Suppressor macrophage treated with lipopolysaccharide for 4 hours (primary cell): ENCODE measurements around the gene POU2F3.

ENCODE experiments used
- DNase-seq: peaks from one replicate; pipeline ENCODE4 v3.0.0-alpha.2; 2020

POU2F3 gene

DNA sequence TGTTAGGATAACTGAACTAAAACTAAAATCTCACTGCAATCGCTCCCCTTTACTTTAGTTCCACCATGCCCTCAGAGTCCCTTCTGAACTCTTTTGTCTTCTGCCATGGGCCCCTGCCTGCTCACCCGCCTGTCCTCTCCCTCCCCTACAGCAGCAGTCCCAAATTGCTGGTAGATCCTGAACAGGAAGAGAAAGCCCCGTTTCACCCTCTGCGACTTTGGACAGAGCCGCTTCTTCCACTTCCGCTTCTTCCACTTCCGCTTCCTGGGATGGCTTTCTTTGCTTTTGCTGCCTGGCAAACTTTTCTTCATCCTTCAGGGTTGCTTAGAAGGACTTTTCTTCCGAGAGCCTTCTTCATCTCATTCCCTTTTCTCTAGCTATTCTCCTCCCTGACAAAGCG is 49.5 kb downstream of the POU2F3 start:
- DNase-seq: peak; percentile 8

DNA sequence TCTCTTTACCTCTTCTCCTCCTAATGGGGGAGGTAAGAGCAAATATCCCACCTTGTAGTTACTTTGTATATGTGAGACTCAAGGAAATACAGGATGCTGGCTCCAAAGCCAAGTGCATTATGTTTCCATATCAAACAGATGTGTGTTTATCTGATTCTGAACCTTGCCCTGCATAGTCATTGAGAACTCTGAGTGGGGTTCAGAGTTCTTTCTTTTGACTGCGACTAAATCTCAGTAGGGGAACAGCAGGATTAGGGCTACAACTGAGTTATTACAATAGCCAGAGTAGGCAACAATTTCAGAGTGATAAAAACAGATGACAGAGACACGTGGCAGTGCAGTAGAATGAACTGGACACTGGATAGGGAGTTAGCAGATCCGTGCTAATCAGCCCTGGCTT is 51.0 kb downstream of the POU2F3 start:
- no peak for DNase-seq

DNA sequence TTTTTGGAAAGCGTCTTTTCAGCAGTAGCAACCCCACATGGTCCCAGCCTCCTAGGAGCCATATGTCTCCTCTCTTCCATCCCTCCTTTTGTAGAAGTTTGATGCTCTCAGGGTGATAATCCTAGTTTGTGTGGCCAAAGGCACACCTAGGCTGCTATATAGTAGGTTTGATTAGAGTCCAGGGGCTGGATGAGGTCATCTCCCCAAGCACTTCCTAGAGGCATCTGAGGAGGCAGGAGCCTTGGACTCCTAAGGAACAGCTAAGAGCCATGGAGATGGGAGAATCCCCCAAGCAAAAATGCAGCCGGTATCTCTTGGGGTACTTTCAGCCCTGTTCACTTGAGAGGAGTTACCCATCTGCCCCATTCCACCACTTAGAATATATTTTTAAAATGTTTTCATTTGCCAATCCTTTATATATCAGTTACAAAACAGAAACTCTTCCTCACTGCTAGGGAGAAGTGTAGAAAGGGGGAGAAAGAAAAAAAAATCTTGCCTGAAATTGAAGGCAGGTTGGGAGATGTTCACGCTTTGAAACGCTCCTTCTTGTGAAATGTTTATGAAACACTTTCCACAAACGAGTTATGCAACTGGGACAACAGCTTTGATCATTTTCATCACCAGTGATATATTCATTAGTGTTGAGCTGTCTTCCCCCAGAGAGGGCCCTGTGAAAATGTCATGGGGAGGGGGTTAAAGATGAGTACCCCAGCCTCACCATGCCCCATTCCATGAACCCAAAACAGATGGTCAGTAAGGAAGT is 53.3 kb downstream of the POU2F3 start:
- DNase-seq: no peak

DNA sequence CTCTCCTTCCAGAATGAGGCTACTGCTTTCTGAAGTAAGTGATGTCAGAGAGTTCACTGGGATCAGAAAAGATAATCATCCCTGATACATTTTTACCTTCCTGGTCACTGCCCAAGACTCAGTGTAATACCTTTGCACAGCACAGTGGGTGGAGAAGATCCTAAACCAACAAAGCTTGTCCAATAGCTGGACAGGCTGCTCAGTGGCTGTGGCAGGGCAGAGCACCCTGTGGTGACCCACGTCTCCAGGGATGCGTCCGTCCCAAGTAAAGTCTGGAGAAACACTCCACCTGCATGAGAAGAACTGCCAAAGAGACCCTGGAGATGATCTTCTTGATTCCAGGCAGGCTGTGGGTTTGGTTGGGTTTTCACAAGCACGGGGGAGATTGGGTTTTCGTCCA is 54.2 kb downstream of the POU2F3 start:
- no peak for DNase-seq

- no peak for DNase-seq
These were observed 55.2 kb downstream of the POU2F3 start for GRCh38 chr11:120295099-120295498.

DNA sequence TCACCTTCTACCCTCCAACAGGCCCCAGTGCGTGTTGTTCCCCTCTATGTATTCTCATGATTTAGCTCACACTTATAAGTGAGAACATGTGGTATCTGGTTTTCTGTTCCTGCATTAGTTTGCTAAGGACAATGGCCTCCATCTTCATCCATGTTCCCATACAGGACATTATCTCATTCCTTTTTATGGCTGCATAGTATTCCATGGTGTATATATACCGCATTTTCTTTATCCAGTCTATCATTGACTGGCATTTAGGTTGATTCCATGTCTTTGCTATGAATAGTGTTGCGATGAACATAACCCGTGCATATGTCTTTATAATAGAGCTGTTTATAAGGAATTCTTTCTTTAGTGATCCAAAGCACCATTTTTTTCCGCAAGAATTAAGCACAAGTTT is 56.6 kb downstream of the POU2F3 start:
- DNase-seq: no peak

DNA sequence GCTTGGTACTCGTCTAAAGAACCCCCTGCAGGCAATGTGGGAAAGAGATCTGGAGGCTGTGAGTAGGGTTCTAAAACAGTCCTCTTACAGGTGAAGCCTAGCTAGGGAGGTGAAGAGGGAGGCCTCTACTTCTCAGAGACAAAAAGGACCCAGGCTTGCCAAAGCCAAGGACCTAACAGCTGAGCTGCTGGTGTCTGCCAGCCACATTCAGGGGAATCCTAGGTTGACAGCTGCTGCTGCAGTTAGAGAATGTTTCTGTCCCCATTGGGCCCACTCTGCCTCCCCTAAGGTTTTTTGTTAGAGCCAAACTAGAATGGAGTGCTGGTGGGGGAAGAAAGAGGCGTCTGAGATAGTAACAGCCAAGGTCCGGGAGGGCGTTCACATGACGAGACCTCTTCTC is 58.5 kb downstream of the POU2F3 start:
- no peak for DNase-seq

DNA sequence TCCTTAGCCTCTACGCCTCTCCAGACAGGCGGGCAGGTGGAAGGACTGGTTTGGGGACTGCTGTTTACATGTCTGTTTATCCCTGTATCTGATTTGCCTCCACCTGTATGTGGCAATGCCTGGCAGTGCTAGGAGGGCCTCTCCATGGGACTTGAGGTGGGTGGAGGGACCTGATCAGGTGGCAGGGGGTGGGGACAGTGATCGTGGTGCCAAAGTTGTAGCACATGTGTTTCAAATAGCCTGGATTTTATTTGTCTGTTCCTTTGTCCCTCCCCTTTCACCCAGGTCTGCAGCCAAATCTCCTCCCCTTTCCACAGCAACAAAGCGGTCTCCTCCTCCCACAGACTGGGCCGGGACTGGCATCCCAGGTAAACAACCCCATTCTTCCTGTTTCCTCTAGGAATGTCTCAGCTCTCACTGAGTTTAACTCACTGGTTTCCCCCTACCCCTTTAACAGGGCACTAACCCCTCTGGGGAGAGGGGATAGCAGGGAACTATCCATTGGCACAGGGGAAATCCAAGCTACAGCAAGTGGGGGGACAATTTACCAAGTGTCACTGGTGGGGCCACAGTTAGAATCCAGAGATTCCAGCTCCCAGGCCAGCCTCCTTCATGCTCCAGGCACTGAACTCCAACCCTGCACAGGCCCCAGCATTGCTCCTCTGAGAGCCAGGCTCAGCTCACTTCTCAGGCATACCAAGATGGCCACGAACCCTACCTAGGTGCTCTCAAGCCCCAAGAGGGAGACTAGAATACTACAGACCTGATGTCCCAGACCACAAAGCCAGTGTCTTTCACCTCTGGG is 62.3 kb downstream of the POU2F3 start:
- DNase-seq: no peak

GRCh38 chr11:120303004-120303637 is 63.2 kb downstream of the POU2F3 start:
- DNase-seq: peak; percentile 87

GRCh38 chr11:120304526-120304925 is 64.6 kb downstream of the POU2F3 start:
- peak; percentile 27 for DNase-seq

DNA sequence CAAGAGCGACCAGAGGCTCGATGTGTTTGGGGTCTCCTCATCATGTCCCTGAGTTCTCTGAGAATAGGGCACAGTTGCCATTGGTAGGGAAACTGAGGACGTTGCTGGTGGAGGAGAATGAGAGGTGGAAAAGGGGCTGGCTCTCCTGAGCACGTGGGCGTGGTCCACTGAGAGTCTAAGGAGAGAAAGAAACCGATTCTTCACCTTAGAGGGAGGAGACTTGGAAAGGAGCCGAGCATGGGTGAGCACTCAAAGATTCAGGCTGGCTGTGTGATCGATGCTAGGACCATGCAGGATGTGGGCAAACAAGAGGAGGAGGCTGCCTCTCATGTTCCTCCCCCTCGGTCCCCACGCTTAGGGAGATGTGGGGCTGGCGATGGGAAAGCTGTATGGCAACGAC is 65.3 kb downstream of the POU2F3 start:
- DNase-seq: no peak

- no peak for DNase-seq
These were observed 66.7 kb downstream of the POU2F3 start for GRCh38 chr11:120306519-120307242.

DNA sequence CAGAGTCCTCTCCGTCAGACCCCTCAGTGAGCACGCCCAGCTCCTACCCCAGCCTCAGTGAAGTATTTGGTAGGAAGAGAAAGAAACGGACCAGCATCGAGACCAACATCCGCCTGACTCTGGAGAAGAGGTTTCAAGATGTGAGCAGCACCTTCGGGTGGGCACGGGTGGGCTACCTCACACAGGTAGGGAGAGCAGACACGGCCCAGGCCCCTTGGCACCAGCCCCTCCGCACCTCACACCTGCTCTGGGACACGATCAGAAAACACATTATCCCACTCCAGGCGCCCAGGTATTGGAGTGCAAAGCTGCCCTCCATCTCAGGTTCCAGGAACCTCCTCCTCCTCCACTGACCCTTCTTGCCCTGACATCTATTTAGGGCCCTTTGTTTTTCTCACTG is 67.5 kb downstream of the POU2F3 start:
- DNase-seq: no peak

DNA sequence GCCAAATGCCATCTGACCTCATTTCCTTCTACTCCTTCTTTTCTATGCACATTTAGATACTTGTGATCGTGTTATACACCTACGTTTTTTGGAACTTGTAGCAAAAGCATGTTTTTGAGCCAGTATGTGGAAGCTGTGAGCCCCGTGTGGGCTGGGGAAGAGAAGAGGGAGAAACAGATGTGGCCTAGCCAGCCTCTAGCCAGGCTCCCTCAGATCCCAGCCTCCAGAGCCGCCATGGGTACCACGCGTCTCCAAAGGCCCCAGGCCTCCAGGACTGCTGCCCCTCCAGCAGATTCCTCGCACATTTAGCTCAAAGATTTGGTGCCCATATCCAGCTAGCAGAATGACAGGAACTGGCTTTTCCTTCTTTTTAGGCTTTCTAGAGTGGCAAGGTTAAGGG is 68.1 kb downstream of the POU2F3 start:
- DNase-seq: no peak

- DNase-seq: no peak
These were observed 70.9 kb downstream of the POU2F3 start for GRCh38 chr11:120310870-120311269.

- no peak for DNase-seq
These were observed 74.9 kb downstream of the POU2F3 start for GRCh38 chr11:120314861-120315260.

DNA sequence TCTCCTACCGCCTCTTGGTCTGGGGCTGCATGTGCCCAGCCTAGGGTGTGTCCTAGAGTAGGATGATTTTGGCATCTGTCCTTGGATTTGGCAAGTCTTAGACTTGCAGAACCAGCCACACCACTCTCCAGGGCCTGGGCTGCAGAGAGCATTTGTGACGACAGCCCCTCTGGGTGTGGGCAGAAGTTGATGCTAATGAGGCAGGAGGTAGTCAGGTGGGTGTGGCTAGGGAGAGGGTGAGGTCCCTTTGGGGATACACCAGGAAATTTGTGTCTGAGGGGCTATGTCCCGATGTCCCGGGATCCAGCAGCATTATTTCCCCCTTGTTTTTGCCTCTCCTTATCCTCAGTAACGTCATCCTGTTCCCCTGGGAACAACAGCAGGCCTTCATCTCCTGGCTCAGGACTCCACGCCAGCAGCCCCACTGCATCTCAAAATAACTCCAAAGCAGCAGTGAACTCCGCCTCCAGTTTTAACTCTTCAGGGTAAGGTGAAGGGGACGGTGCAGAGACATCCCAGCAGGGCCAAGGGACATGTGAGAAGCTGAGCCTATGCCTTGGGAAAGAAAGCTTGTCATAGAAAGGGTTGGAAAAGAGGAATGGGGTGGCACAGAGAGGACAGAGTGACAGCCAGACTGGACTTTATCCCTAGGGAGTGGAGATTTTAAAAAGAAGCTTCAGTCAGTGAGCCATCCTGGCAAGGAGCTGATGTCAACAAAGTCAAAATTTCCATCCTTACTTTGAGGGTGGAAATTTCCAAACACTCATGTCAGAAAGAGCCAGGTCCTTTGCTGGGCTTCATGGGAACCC is 77.1 kb downstream of the POU2F3 start:
- DNase-seq: no peak

DNA sequence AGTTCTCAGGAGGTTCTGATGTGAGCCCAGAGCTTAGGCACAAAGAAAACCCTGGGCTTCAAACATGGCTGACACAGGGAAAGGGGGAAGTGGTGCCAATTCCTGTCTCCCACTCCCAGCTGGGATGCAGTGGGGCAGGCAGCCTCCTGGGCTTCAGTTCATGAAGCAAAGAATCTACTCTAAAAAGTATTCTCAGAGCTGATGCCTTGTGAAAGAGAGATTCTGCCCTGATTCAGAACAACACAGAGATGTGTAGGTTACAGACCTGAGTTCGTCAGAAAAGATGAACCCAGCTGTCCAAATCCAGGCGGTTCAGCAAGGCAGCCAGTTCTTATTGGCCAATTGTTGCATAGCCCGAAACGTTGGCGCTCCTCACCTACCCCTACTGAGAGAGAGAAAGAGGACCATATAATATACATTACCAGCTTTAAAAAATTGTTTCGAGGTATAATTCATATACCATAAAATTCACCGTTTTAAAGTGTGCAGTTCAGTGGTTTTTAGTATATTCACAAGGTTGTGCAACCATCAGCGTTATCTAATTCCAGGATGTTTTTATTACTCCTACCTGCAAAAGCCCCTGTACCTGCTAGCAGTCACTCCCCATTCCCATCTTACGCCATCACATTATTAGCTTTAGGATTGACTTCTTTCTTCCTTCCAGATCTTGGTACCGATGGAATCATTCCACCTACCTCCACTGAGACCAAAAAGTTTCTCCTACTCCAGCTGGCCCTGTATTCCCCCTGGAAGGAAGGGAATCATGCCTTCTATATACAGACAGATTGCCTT is 77.9 kb downstream of the POU2F3 start:
- no peak for DNase-seq

DNA sequence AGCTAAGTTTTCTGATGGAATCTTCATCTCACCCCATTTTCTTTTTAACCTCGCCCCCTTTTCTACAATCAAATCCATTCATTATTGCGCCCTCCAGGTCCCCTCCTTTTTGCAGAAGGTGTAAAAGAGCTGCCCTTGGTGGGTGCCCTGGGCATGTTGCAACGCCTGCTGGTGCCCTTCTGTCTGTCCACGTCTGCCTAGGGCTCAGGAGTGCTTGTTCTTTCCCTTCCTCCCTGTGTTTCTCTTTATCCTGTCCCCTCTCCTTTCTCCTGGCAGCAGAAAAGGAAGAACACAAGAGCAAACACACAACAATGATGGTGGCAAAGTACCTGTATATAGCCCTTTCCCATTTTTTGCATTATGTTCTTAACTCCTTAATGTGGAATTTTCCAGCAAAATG is 79.0 kb downstream of the POU2F3 start:
- no peak for DNase-seq

- no peak for DNase-seq
These were observed 85.2 kb downstream of the POU2F3 start, which contains the start of gene TLCD5 for GRCh38 chr11:120324932-120325810. TLCD5 (plus strand) TSS chr11:120325299; CDS start chr11:120327442, 2,143 bp downstream.
